GM18858 (cell line): ENCODE results near the gene SPIN1.
"Not testable (repeated sequence)": the region's sequence is repeated elsewhere in the genome, so short reads cannot be mapped to it uniquely, and the experiment has no call there.

ENCODE experiments used
- ATAC-seq: cut with Tn5 transposase; IDR thresholded peaks from one replicate; pipeline ENCODE4 v1.9.1; 2021; ENCODE audit not compliant: unreplicated experiment

Gene SPIN1

DNA sequence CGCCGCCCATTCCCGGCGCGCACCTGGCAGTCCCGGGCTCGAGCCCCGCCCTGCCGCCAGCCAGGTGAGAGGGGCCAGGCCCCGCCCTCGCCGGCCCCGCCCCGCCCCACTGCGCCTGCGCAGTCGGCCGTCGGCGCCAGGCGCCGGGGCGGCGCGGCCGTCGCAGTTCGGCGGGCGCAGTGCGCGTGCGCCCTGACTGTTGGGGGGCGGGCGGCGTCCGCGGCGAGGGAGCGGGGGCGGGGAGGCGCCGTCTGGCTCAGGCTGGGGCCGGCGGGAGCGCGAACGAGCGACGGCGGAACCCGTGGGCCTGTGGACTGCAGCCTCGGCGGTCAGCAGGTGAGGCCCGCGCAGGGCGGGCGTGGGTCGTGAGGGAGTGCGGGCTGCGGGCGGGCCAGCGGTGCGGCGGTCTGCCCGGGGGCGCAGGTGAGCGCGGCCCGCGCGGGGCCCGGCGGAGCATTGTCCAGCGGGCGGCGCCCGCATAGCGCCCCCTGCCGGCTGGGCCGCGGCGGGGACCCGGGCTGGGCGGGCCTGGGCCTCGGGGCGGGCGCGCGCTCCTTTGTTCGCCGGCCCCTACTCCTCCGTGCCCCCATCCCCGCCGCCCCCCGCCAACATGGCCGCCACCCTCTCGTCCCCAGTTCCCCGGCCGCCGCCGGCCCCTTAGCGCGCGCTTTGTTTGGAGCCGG is at the start of gene SPIN1:
Gene SPIN1, plus strand, starts transcription at position 242 of the 683 bp plus-strand sequence. CDS start 38,096 bp downstream, outside the sequence.
- ATAC-seq: peak; percentile 71

DNA sequence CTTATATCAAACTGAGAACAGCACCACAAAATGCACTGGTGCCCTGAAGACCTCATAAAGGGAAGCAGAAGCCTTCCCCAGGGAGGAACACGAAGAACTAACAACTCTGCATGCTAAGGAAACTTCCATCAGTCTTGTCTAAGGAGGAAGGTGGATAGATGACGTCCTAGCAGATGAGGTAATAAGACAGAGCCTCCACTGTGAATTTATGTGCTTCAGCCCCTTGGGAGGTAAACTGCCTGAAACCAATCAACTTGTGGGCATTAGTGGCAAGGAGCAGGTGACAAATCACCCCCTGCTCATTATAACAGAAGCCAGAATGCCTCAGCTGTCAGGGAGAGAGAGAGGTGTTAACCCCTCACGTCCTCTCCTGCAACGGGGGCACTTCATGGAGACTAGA is 48.9 kb upstream of the SPIN1 start:
- no peak for ATAC-seq

DNA sequence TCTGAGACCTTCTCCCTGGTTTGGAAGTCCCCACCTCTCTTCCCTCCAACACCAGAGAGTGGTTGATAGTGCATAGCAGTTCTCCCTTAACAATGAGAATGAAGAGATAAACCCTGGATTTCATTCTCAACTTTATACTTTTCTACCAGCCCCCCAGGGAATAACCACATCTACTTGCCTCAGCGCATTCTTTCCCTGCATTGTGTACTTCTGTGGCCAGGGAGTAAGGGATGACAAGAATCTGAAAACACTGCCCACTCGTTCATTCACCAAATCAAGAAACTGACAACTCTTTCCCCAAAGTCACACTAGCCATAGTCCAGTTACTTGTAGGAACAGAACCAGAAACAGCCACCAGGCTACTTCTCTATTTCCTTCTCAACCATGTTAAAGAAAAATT is 46.0 kb upstream of the SPIN1 start:
- ATAC-seq: no peak

DNA sequence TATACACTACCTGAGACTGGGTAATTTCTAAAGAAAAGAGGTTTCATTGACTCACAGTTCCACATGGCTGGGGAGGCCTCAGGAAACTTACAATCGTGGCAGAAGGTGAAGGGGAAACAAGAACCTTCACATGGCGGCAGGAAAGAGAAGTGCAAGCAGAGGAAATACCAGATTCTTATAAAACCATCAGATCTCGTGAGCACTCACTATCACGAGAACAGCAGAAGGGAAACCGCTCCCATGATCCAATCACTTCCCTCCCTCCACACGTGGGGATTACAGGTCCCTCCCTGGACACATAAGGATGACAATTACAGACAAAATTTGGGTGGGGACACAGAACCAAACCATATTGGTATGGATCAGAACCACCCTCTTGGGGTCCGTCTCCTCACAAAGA is 44.2 kb upstream of the SPIN1 start:
- no peak for ATAC-seq

DNA sequence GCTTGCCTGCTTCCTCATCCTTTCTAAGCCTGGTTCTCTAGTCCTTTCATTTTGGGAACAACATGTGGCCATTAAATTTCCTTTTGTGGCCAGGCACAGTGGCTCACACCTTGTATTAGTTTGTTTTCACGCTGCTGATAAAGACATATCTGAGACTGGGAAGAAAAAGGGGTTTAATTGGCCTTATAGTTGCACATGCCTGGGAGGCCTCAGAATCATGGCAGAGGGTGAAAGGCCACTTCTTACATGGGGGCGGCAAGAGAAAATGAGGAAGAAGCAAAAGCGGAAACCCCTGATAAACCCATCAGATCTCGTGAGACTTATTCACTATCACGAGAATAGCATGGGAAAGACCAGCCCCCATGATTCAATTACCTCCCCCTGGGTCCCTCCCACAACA is 37.9 kb upstream of the SPIN1 start:
- not testable (repeated sequence) for ATAC-seq

DNA sequence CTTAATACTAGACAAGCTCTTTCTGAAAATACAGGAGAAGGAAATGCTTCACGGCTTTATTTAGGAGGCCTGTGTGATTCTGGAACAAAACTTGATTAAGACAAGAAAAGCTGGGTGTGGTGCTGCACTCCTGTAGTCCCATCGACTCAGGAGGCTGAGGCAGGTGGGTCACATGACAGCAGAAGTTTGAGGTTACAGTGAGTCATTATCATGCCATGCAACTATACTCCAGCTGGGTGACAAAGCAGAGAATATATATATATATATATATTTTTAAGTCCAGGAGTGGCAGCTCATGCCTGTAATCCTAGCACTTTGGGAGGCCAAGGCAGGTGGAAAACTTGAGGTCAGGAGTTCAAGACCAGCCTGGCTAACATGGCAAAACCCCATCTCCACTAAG is 33.1 kb upstream of the SPIN1 start:
- ATAC-seq: no peak

DNA sequence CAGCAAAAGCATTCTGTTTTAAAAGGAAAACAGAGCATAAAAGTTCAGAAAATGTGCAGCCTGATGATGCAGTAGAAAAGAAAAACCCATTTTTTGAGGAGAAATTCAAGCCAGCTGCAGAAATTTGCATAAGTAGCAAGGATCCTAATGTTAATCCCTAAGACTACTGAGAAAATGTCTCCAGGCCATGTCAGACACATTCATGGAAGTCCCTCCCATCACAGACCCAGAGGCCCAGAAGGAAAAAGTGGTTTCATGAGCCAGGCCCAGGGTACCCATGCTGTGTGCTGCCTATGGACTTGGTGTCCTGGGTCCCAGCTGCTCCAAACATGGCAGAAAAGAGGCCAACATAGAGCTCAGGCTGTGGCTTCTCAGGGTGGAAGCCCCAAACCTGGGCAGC is 31.0 kb upstream of the SPIN1 start:
- not testable (repeated sequence) for ATAC-seq

DNA sequence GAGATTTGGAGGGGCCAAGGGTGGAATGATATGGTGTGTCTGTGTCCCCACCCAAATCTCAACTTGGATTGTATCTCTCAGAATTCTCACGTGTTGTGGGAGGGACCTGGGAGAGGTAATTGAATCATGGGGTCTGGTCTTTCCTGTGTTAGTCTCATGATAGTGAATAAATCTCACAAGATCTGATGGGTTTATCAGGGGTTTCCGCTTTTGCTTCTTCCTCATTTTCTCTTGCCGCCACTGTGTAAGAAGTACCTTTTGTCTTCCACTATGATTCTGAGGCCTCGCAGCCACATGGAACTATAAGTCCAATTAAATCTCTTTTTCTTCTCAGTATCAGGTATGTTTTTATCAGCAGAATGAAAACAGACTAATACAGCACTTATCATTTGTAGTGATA is 29.5 kb upstream of the SPIN1 start:
- no peak for ATAC-seq

DNA sequence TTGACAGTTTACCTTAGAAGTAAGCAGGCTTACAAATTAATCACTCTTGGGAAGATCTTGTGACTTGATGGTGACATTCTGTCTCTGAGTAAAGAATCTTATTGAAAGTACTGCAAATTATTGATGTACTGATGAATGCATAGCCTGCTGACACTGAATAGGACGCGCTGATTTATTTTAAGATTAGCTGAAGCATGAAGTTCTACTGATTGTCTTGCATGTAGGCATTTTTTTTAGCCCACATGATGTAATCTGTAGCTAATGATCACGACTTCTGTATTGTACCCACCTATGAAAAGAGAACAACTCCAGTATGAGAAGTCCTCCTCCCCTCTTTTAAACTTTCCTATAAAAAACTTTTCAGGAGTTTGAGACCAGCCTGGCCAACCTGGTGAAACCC is 28.3 kb upstream of the SPIN1 start:
- no peak for ATAC-seq

DNA sequence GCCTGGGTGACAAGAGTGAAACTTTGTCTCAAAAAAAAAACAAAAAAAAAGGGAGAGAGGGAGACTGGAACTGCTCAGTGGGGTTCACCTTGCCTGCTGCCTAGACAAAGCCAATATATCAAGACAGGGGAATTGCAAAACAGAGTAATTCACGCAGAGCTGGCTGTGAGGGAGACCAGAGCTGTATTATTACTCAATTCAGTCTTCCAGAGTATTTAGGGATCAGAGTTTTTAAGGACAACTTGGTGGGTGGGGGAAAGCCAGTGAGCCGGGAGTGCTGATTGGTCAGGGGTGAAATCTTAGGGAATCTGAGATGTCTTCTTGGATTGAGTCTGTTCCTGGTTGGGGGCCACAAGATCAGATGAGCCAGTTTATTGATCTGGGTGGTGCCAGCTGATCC is 25.6 kb upstream of the SPIN1 start:
- no peak for ATAC-seq

DNA sequence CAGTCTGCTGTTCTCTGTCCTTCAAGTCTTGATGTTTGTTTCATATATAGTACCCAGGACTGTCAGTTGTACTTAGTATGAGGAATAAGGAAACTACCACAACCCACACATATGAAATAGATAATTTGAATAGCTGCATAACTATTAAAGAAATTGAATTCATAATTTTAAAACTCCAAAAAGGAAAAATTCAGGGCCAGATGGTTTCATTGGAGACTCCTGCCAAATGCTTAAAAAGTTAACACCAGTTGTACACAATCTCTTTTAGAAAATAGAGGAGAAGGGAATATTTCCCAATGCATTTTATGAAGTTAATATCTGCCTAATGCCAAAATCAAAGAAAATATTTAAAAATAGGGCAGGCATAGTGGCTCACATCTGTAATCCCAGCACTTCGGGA is 24.6 kb upstream of the SPIN1 start:
- ATAC-seq: no peak

DNA sequence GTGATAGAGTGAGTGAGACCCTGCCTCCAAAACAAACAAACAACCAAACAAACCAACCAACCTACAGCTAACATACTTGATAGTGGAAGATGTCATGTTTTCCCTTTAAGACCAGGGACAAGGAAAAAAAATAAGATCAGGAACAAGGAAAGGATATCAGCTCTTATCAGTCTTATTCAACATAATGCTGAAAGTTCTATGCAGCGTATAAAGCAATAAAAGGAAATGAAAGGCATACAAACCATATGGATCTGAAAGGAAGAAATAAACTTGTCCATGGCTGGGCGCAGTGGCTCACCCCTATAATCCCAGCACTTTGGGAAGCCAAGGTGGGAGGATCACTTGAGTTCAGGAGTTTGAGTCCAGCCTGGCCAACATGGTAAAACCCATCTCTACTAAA is 23.5 kb upstream of the SPIN1 start:
- no peak for ATAC-seq

DNA sequence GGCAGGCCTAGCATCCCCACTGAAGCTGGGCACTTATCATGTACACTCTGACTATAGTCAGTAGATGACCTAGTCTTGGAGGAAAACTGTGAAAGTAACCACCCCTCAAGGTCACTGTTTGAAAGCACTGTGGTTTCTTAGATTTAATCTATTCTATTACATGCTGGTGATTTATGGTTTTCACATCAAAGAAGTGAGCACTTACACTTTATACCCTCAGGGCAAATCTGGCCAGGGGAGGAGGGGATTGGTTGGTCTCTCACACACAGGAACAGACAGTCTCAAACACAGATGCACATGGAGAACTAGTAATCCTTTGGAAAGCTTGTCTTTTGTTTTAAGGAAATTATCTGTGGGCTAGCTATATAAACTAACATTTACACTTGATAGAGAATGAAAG is 17.9 kb upstream of the SPIN1 start:
- no peak for ATAC-seq

DNA sequence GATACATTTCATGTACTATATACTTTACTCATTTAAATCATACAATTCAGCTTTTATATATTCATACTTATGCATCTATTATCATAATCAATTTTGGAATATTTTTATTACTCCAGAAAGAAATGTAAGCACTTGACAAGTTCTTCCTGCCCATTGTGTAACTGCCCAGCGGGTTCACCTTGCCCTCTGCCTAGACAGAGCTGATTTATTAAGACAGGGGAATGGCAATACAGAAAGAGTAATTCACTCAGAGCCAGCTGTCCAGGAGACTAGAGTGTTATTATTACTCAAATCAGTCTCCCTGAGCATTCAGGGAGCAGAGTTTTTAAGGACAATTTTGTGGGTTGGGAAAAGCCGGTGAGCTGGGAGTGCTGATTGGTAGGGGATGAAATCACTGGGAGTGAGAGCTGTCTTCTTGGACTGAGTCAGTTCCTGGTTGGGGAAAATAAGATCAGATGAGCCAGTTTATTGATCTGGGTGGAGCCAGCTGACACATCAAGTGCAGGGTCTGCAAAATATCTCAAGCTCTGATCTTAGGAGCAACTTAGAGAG is 16.1 kb upstream of the SPIN1 start:
- ATAC-seq: no peak

DNA sequence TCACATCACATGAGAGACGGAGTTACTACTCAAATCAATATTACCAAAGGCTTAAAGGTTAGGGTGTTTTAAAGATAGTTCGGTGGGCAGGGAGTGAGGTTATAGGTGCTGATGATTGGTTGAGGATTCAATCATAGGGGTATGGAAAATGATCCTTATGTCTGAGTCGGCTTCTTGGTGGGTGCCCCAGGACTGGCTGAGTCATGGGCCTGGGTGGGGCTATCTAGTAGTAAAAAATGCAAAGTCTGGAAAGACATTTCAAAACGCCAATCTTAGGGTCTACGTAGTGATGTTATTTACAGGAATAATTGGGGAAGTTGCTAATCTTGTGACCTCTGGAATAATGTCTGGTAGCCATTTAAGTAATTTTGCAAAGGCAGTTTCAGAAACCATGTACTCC is 15.2 kb upstream of the SPIN1 start:
- no peak for ATAC-seq

DNA sequence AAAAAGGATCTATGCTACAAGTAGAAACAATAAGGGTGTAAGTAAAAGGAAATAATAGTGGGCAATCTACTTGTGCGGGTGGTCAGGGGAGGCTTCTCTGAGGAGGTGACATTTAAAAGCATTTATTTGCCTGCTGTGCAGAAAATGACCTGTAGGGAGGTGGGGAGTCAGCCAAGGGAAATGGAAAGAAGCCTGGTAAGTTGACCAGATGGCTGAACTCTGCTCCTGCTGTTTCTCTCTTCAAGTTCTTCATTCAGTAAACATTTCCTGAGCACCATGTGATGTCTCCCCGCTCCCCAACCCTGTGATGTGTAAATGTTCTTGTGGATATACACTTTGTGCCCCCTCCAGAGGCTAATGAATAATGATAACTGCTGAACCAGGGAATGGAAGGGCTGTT is 9.9 kb upstream of the SPIN1 start:
- ATAC-seq: no peak

DNA sequence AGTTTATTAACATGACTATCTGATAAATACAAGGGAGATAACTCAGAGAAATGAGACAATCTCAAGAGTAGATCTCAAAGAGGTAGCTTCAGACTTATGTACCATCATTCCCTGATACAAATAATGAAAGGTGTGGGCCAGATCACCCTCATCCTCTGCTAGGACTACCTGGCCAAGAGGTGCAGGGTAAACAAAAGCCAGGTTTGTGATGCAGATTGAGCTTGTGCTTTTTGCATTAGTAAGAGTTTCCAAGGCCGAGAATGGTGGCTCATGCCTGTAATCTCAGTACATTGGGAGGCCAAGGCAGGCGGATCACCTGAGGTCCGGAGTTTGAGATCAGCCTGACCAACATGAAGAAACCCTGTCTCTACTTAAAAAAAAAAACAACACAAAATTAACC is 8.9 kb upstream of the SPIN1 start:
- no peak for ATAC-seq

DNA sequence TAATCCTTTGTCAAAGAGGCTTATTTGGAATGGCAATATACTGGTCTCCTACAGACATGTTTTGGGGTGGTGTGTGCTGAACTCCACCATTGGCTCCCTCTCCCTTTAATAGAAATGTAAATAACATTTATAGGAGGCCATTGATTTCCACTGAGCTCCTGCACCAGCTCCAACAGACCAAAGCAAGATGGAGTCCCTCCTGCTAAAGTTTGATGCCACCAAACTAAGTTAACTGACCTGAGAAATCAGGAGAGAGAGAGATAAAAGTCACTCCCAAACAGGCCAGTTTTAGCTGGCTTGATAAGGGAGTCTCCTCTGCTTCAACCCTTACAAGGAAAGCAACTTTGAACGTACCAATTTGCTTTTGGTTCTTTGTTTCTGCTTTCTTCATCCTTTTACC is 8.1 kb upstream of the SPIN1 start:
- ATAC-seq: no peak

DNA sequence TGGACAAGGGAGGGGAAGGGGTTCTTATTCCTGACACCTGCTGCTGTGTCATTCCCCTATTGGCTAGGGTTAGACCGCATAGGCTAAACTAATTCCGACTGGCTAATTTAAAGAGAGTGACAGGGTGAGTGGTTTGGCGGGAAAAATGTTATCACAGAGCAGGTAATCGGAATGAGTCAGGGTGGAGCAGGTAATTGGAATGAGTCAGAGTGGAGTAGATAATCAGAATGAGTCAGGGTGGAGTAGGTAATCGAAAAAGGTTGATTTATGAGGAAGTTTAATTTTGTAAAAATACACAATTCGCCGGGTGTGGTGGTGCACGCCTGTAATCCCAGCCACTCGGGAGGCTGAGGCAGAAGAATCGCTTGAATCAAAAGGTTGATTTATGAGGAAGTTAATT is 6.9 kb upstream of the SPIN1 start:
- ATAC-seq: not testable (repeated sequence)

DNA sequence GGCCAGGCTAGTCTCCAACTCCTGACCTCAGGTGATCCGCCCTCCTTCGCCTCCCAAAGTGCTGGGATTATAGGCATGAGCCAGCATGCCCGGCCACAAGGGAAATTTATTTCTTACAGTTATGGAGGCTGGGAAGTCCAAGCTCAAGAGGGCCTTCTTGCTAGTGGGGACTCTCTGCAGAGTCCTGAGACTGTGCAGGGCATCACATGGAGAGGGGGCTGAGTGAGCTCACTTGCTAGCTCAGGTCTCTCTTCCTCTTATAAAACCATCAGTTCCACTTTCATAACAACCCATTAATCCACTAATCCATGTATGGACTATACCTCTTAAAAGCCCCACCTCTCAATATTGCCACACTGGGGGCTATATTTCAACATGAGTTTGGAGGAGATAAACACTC is 5.1 kb upstream of the SPIN1 start:
- no peak for ATAC-seq

DNA sequence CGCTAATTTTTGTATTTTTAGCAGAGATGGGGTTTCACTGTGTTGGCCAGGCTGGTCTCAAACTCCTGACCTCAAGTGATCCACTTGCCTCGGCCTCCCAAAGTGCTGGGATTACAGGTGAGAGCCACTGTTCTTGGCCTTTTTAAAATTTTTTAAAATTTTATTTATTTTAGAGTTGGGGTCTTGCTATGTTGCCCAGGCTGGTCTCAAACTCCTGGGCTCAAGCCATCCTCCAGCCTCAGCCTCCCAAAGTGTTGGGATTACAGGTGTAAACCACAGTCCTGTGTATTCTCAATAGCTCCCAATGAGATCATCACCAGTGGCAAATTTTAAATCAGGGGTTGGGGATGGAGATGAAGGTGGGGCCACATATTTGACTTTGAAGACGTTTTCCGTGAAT is 2.1 kb upstream of the SPIN1 start:
- not testable (repeated sequence) for ATAC-seq

DNA sequence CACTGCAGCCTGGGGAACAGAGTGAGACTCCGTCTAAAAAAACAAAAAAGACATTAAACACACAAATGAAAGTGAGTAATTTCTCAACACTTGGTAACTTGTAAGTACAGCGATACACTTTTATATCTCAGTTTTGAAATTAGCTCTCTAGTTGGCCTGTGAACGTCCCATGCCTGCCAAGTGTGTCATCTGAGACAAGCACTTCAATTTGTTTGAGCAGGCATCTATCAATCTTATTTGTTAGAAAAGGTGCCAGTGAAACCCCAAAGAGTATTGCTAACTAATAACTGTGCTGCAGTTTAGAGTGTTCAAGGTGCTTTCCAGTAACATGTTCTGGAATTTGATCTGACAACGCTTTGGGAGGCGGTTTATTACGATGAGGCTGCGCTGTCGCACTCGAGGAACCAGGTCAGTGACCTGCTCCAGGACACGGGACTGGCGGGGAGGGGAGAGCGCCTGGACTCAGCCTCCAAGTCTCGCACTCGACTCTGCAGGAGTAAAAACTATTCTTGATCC is 1.1 kb upstream of the SPIN1 start:
- no peak for ATAC-seq
